ENCODE data around the gene EXOC3L1.

- TF ChIP-seq, protein P1, sequence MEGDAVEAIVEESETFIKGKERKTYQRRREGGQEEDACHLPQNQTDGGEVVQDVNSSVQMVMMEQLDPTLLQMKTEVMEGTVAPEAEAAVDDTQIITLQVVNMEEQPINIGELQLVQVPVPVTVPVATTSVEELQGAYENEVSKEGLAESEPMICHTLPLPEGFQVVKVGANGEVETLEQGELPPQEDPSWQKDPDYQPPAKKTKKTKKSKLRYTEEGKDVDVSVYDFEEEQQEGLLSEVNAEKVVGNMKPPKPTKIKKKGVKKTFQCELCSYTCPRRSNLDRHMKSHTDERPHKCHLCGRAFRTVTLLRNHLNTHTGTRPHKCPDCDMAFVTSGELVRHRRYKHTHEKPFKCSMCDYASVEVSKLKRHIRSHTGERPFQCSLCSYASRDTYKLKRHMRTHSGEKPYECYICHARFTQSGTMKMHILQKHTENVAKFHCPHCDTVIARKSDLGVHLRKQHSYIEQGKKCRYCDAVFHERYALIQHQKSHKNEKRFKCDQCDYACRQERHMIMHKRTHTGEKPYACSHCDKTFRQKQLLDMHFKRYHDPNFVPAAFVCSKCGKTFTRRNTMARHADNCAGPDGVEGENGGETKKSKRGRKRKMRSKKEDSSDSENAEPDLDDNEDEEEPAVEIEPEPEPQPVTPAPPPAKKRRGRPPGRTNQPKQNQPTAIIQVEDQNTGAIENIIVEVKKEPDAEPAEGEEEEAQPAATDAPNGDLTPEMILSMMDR (IDR thresholded peaks at IDR 0.05), result no peak
- TF ChIP-seq POLR2A (IDR thresholded peaks at IDR 0.05), result no peak
Observed at GRCh38 chr16:67237396-67238277, 47.7 kb upstream of the EXOC3L1 start.
